H1 (cell line): ENCODE measurements around the gene ARHGAP32.

Experiments used
- CREB1 ChIP-seq: IDR thresholded peaks from 2 replicates; pipeline ENCODE4 v1.6.1; 2012; ENCODE audit warnings: inconsistent platforms
- CTCF ChIP-seq, 3 experiments: IDR thresholded peaks; 1 replicate in 2 of 3; 2 replicates in 1 of 3; pipeline versions ENCODE4 v1.5.1 to v1.6.1; 2011; ENCODE audit warnings: low read length in 3 of 3, mild to moderate bottlenecking in 3 of 3, inconsistent platforms in 2 of 3, low read depth in 1 of 3, moderate library complexity in 1 of 3; ENCODE audit not compliant: insufficient read depth in 1 of 3; ENCODE audit errors: control extremely low read depth in 1 of 3
- EGR1 ChIP-seq: IDR thresholded peaks from 2 replicates; pipeline ENCODE4 v1.6.1; 2011; ENCODE audit warnings: low read depth, low read length, borderline replicate concordance
- HDAC2 ChIP-seq, 2 experiments: fragments of 300-600 bp in 1 of 2; sonication (generic) in 1 of 2; IDR thresholded peaks; 2 replicates each; pipeline ENCODE4 v1.6.1; 2011 to 2012; ENCODE audit warnings: low read depth in 2 of 2, low read length in 2 of 2, mild to moderate bottlenecking in 2 of 2, moderate library complexity in 2 of 2, borderline replicate concordance in 1 of 2, inconsistent platforms in 1 of 2
- KDM1A ChIP-seq: fragments of 200-600, 300-600 bp; sonication (generic); IDR thresholded peaks from 2 replicates; pipeline ENCODE4 v1.7.1; 2016; ENCODE audit warnings: mild to moderate bottlenecking, low read length, borderline replicate concordance
- SIN3A ChIP-seq, 2 experiments: IDR thresholded peaks in 1 of 2; conservative IDR thresholded peaks in 1 of 2; 2 replicates each; pipeline ENCODE4 v1.6.1; 2011 to 2012; ENCODE audit warnings: low read length in 2 of 2, improper control_type of control experiment in 1 of 2, low read depth in 1 of 2, mild to moderate bottlenecking in 1 of 2
- SIX5 ChIP-seq: IDR thresholded peaks from 2 replicates; pipeline ENCODE4 v1.6.1; 2011; ENCODE audit warnings: mild to moderate bottlenecking, low read depth, low read length
- TAF1 ChIP-seq: IDR thresholded peaks from 2 replicates; pipeline ENCODE4 v1.6.1; 2011; ENCODE audit warnings: mild to moderate bottlenecking, low read depth, low read length
- TF ChIP-seq, protein P1 (sequence below): IDR thresholded peaks from 2 replicates; pipeline ENCODE4 v1.6.1; 2012; ENCODE audit warnings: inconsistent platforms

GRCh38 chr11:128931668-128932067 is 260.5 kb downstream of the ARHGAP32 start:
- no peak for TF ChIP-seq TAF1
- TF ChIP-seq HDAC2 (IDR thresholded peaks at IDR 0.05; ENCODE audit: borderline replicate concordance in 1 of 2, low read depth in 2 of 2, low read length in 2 of 2), result no peak
- no peak for TF ChIP-seq SIX5
- TF ChIP-seq CTCF (IDR thresholded peaks at IDR 0.05; ENCODE audit: control extremely low read depth in 1 of 3, insufficient read depth in 1 of 3, low read depth in 1 of 3, low read length in 3 of 3), result no peak
- TF ChIP-seq CREB1, result no peak
- TF ChIP-seq, protein P1, sequence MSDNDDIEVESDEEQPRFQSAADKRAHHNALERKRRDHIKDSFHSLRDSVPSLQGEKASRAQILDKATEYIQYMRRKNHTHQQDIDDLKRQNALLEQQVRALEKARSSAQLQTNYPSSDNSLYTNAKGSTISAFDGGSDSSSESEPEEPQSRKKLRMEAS, result no peak
- no peak for TF ChIP-seq SIN3A (conservative IDR thresholded peaks at IDR 0.05 in 1 of 2, IDR thresholded peaks at IDR 0.05 in 1 of 2; ENCODE audit: low read depth in 1 of 2, low read length in 2 of 2)
- TF ChIP-seq EGR1, result no peak
- no peak for TF ChIP-seq KDM1A
